ENCODE measurements around the gene C11orf52.

DNA sequence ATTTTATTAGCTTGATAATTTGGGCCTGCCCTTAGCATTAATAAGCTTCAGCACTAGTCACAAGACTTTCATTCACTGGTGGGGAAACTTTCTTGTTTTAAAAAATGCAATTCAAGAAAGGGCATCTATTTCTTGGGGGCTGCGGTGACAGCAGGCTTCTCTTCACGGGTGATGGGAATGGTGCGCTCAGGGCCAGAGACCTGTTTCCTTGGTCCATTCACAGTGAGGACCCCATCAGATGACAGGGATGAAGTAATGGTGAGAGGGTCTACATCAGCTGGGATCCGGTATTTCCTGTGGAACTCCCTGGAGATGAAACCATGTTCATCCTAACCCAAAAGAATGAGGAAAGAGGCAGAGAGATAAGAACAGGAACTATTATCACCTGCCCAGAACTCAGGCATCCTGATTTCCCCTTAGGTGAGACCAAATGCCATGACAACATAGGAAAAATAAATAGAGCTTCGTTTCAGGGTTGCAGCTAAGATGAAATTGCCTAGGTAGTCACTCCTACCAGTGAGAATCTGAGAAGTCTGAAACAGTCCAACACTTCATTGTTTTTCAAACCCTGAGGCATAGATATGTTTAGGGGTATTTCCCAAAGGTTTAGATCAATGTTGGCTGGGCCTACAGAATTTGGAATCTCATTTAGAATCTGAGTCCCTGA lies 9.9 kb upstream of the C11orf52 start:
- TF ChIP-seq, protein P1, sequence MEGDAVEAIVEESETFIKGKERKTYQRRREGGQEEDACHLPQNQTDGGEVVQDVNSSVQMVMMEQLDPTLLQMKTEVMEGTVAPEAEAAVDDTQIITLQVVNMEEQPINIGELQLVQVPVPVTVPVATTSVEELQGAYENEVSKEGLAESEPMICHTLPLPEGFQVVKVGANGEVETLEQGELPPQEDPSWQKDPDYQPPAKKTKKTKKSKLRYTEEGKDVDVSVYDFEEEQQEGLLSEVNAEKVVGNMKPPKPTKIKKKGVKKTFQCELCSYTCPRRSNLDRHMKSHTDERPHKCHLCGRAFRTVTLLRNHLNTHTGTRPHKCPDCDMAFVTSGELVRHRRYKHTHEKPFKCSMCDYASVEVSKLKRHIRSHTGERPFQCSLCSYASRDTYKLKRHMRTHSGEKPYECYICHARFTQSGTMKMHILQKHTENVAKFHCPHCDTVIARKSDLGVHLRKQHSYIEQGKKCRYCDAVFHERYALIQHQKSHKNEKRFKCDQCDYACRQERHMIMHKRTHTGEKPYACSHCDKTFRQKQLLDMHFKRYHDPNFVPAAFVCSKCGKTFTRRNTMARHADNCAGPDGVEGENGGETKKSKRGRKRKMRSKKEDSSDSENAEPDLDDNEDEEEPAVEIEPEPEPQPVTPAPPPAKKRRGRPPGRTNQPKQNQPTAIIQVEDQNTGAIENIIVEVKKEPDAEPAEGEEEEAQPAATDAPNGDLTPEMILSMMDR (IDR thresholded peaks at IDR 0.05): no peak
- TF ChIP-seq EZH2 (IDR thresholded peaks at IDR 0.05; ENCODE audit: borderline replicate concordance, insufficient read depth, low read depth, low read length, poor library complexity, severe bottlenecking): no peak

All from B cell (primary cell).